Activated T-helper 2 cell treated with anti-CD3 and anti-CD28 coated beads, Interferon-gamma antibody, Interleukin-2, Interleukin-4, amounts not matched to agents 10 μg/mL and 5 μg/mL and 100 μg/mL, durations not matched to agents 14 hours and 24 hours and 36 hours (primary cell): ENCODE measurements around the gene HERC2. TPM values are rescaled to one million over a fixed set of nuclear protein-coding genes. Genes with fewer than 3 reads are reported as not detected.
"Not testable (repeated sequence)": the region's sequence is repeated elsewhere in the genome, so short reads cannot be mapped to it uniquely, and the experiment has no call there.

Source experiments
- DNase-seq: peaks from one replicate; pipeline ENCODE4 v3.0.0; 2021; ENCODE audit warnings: low spot score
- H3K27ac Mint-ChIP-seq: one replicate; pipeline ENCODE4 v1.8.0; 2021; ENCODE audit warnings: mixed read lengths
- H3K27me3 Mint-ChIP-seq: one replicate; pipeline ENCODE4 v1.8.0; 2021; ENCODE audit warnings: low read depth, mixed read lengths
- H3K36me3 Mint-ChIP-seq: one replicate; pipeline ENCODE4 v1.8.0; 2021; ENCODE audit warnings: low read depth, mixed read lengths
- H3K4me1 Mint-ChIP-seq: one replicate; pipeline ENCODE4 v1.8.0; 2021; ENCODE audit warnings: low read depth, mixed read lengths
- H3K4me3 Mint-ChIP-seq: one replicate; pipeline ENCODE4 v1.8.0; 2021; ENCODE audit warnings: low read depth, mild to moderate bottlenecking, moderate library complexity, mixed read lengths
- H3K9me3 Mint-ChIP-seq: one replicate; pipeline ENCODE4 v1.8.0; 2021; ENCODE audit warnings: mixed read lengths
- intact Hi-C: fragments of 100-400 bp; cut with micrococcal nuclease; formaldehyde crosslinking; loops from one replicate; pipeline ENCODE4 v1.15.1; 2023
- total RNA-seq: library from RNA; stranded (reverse); gene quantifications from 2 replicates; pipeline ENCODE4 v1.2.3, GENCODE V29; 2022

HERC2 gene, protein sequence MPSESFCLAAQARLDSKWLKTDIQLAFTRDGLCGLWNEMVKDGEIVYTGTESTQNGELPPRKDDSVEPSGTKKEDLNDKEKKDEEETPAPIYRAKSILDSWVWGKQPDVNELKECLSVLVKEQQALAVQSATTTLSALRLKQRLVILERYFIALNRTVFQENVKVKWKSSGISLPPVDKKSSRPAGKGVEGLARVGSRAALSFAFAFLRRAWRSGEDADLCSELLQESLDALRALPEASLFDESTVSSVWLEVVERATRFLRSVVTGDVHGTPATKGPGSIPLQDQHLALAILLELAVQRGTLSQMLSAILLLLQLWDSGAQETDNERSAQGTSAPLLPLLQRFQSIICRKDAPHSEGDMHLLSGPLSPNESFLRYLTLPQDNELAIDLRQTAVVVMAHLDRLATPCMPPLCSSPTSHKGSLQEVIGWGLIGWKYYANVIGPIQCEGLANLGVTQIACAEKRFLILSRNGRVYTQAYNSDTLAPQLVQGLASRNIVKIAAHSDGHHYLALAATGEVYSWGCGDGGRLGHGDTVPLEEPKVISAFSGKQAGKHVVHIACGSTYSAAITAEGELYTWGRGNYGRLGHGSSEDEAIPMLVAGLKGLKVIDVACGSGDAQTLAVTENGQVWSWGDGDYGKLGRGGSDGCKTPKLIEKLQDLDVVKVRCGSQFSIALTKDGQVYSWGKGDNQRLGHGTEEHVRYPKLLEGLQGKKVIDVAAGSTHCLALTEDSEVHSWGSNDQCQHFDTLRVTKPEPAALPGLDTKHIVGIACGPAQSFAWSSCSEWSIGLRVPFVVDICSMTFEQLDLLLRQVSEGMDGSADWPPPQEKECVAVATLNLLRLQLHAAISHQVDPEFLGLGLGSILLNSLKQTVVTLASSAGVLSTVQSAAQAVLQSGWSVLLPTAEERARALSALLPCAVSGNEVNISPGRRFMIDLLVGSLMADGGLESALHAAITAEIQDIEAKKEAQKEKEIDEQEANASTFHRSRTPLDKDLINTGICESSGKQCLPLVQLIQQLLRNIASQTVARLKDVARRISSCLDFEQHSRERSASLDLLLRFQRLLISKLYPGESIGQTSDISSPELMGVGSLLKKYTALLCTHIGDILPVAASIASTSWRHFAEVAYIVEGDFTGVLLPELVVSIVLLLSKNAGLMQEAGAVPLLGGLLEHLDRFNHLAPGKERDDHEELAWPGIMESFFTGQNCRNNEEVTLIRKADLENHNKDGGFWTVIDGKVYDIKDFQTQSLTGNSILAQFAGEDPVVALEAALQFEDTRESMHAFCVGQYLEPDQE (N-terminal part only)
- total RNA-seq, result 44.2 and 47.4 TPM in 2 replicates

DNA sequence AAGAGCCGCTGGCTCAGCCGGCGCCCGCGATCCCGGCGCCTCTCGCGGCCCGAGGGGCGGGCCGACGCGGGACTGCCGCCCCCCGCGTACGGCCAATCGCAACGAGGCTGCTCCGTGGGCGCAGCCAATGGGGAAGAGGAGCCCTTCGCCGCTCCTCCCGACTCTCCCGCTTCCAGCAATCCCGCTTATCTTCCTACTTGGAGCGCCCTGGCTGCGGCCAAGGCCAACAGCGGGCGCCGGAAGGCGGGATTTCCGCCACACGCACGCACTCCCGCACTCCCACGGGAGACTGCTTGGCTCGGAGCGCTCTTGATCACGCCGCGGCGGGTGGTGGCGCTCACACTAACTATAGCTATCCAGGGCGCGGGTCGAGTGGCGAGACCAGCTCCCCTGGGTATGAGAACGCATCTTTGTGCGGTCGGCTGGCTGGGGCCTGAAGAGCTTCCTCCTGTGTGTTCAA is at the start of gene HERC2:
Gene HERC2, minus strand, starts transcription at position 51 of the 460 bp plus-strand sequence. CDS start 746 bp downstream, outside the sequence.
- H3K9me3 Mint-ChIP-seq, H3K4me1 Mint-ChIP-seq, intact Hi-C loops, H3K27me3 Mint-ChIP-seq, DNase-seq: not testable (repeated sequence)
- Mint-ChIP-seq H3K4me3 (peak within 1 kb of the TSS; percentile 96), H3K36me3 (peaks cover 11% of the 10 kb centered on the region), H3K27ac (peak within 1 kb of the TSS; percentile 94)

DNA sequence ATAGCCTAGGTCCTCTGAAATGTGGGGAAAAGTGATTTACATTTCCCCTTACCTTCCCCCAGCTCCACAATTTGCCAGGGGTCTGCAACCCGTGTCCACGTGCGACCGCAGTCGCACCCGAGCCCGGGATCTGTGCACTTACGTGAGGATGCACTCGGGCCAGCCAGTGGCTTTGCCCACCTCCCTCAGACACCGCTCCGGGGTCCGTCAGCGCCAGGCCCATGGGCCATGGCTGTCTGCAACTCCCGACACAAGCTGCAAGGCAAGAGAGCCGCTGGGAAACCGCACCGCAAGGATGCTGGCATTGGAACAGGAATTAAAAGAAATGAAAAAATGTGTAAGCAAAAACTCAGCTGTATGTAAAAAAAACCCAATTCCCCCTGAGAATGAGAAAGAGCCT is 43.5 kb upstream of the HERC2 start:
- intact Hi-C loops, H3K27ac Mint-ChIP-seq, DNase-seq, H3K4me3 Mint-ChIP-seq, H3K27me3 Mint-ChIP-seq, H3K36me3 Mint-ChIP-seq, H3K9me3 Mint-ChIP-seq, H3K4me1 Mint-ChIP-seq: not testable (repeated sequence)

DNA sequence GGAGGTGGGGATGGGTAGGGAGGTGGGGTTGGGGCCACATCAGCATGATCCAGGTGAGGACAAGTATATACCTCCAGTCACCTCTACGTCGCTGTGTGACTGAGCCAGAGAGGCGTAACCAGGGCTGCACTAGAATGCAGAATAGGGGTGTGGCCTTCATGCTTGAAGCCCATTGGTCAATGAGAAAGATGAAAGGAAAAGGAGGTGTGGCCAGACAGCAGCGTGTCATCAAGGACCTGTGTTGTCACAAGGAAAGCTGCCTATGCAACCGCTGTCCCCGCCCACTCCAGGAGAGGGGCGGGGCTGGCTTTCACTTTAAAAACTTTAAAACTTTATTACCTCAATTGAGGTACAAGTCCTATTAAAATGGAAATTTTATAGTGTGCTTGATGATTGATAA is 36.0 kb upstream of the HERC2 start, which contains the start of gene GOLGA6L24:
Gene GOLGA6L24, minus strand, starts transcription at position 101 of the 400 bp plus-strand sequence. Its CDS starts 61 bp downstream, at position 40.
- H3K36me3 Mint-ChIP-seq, H3K27ac Mint-ChIP-seq, H3K27me3 Mint-ChIP-seq, H3K4me3 Mint-ChIP-seq, DNase-seq, H3K4me1 Mint-ChIP-seq, H3K9me3 Mint-ChIP-seq, intact Hi-C loops: not testable (repeated sequence)

DNA sequence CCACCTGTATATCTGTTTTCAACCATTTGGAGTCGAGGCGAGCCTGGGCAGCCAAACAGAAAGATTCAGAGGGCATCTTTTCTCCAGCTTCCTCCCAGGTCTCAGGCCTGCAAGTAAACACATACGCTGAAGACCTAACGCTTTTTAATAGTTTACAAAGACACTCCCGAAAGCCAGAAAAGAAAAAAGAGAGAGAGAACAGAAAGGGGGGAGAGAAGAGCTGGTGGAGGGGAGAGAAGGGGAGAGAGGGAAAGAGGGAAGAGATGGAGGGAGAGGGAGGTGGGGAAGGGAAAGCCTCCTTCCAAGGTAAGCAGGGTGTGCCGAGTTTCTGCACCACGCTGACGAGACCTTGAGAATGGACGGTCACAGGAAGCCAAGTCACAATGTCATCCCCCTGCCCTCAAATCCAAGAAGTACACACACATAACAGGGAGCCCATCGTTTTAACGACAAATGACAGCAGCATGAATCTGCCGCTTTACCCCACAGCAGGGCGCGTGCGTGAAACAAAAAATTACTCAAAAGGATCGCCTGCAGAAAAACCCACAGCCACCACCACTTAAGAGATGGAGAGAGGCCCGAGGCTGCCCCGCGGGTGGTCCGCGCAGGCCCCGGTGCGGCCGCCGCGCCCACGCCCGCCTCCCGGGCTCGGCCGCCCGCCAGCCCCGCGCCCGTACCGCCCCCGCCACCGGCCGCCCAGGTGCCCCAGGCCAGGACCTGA is 461 bp downstream of the HERC2 start:
- H3K27me3 Mint-ChIP-seq, H3K9me3 Mint-ChIP-seq, H3K4me1 Mint-ChIP-seq, intact Hi-C loops: not testable (repeated sequence)
- DNase-seq, result peak; percentile 18
- Mint-ChIP-seq H3K36me3 (peaks cover 11% of the 10 kb centered on the region), H3K27ac (peak overlapping the region; percentile 94), H3K4me3 (peak overlapping the region; percentile 96)

DNA sequence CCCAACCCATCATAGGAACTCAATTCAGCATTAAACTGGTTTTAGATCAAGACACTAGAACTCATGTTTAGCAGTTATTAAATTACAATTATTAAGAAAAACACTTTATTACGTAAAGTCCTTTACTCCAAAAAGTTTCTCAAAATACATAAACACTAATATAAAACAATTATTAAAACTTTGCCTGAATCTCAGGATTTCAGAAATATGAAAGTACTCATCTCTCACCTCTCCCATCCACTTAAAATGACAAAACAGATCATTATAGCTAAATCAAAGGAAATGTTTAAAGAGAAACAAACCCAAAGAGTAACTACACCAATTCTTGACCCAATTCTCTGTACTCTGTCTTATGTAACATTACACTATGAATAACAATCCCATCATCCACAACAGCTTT is 2.3 kb downstream of the HERC2 start:
- H3K4me1 Mint-ChIP-seq, DNase-seq, H3K27me3 Mint-ChIP-seq, H3K9me3 Mint-ChIP-seq, H3K4me3 Mint-ChIP-seq, intact Hi-C loops, H3K27ac Mint-ChIP-seq: not testable (repeated sequence)
- H3K36me3 Mint-ChIP-seq, result peaks cover 19% of the 10 kb centered on the region

DNA sequence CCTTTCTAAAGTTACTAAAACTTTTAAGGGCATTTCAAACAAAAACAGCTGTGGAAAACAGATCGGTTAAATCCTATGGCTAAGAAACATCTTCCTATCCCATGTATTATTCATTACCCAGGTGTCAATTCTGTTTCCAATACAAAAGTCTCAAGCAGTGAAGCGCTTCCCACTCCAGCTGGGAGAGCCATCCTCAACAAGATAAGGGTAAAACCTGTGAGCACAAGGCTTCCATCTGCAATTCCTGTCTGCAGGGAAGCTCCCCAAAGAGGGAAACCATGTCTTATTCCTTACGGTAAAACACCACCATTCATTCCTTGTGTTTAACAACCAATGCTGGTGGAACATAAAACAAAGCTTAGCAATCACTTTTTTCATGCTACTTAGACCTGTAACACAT is 3.2 kb downstream of the HERC2 start:
- H3K4me1 Mint-ChIP-seq, H3K27me3 Mint-ChIP-seq, H3K4me3 Mint-ChIP-seq, H3K9me3 Mint-ChIP-seq, DNase-seq, intact Hi-C loops, H3K27ac Mint-ChIP-seq: not testable (repeated sequence)
- H3K36me3 Mint-ChIP-seq, result peaks cover 25% of the 10 kb centered on the region

DNA sequence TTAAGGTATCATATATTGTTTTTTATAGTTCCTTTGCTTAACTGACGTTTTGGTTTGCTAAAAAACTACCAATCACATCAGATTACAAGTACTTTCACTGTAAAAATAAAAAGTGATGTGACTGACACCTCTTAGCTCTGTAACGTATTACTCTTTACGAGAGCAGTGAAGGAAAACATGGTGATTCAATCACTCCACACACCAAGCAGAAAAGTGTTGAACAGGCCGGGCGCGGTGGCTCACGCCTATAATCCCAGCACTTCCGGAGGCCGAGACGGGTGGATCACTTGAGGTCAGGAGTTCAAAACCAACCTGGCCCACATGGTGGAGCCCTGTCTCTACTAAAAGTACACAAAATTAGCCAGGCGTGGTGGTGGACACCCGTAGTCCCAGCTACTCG is 3.9 kb downstream of the HERC2 start:
- H3K27ac Mint-ChIP-seq, H3K27me3 Mint-ChIP-seq, intact Hi-C loops, DNase-seq, H3K4me3 Mint-ChIP-seq, H3K4me1 Mint-ChIP-seq, H3K9me3 Mint-ChIP-seq: not testable (repeated sequence)
- peaks cover 29% of the 10 kb centered on the region for H3K36me3 Mint-ChIP-seq

DNA sequence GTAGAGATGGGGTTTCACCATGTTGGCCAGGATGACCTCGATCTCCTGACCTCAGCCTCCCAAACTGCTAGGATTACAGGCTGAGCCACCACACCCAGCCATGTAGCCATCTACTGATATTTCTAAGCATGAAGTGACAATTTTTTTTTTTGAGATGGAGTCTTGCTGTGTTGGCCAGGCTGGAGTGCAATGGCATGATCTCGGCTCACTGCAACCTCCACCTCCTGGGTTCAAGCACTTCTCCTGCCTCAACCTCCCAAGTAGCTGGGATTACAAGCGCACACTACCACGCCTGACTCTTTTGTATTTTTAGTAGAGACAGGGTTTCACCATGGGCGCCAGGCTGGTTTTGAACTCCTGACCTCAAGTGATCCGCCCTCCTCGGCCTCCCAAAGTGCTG is 5.0 kb downstream of the HERC2 start:
- H3K27ac Mint-ChIP-seq, H3K4me3 Mint-ChIP-seq, intact Hi-C loops, H3K9me3 Mint-ChIP-seq, DNase-seq, H3K27me3 Mint-ChIP-seq, H3K4me1 Mint-ChIP-seq: not testable (repeated sequence)
- peaks cover 29% of the 10 kb centered on the region for H3K36me3 Mint-ChIP-seq

DNA sequence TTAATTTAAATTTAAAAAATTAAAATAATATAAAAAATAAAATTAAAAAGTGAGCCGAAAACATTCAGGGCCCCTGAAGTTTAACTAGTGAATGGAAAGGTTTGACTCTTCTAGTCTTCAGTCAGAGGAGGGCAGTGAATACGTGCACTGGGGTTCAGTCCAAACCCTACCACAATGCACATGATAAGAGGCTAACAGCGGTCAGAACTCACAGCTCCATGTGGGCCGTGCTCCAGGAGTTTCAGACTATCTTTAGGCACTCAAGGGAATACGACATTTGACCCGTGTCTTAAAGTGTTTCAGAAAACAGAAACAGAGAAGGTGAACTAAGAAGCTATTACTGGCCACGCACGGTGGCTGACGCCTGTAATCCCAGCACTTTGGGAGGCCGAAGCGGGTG is 11.5 kb downstream of the HERC2 start:
- intact Hi-C loops, H3K4me1 Mint-ChIP-seq, H3K27ac Mint-ChIP-seq, DNase-seq, H3K4me3 Mint-ChIP-seq, H3K27me3 Mint-ChIP-seq: not testable (repeated sequence)
- H3K36me3 Mint-ChIP-seq, result peaks cover 54% of the 10 kb centered on the region
- H3K9me3 Mint-ChIP-seq, result peaks cover 33% of the 10 kb centered on the region

DNA sequence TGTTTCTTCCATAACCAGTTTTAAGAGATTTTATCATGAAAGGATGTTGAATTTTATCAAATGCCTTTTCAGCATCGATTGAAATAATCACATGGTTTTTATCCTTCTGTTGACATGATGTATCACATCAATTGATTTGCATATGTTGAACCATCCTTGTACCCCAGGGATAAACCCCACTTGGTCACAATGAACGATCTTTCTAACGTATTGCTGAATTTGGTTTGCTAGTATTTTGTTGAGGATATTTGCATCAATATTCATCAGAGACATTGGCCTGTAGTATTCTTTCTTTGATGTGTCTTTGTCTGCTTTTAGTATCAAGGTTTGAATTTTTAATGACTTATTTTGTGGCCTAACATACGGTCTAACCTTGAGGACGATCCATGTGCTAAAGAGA is 13.3 kb downstream of the HERC2 start:
- intact Hi-C loops, H3K4me3 Mint-ChIP-seq, H3K27me3 Mint-ChIP-seq, H3K27ac Mint-ChIP-seq, DNase-seq, H3K4me1 Mint-ChIP-seq: not testable (repeated sequence)
- Mint-ChIP-seq H3K9me3 (peaks cover 33% of the 10 kb centered on the region), H3K36me3 (peaks cover 39% of the 10 kb centered on the region)

DNA sequence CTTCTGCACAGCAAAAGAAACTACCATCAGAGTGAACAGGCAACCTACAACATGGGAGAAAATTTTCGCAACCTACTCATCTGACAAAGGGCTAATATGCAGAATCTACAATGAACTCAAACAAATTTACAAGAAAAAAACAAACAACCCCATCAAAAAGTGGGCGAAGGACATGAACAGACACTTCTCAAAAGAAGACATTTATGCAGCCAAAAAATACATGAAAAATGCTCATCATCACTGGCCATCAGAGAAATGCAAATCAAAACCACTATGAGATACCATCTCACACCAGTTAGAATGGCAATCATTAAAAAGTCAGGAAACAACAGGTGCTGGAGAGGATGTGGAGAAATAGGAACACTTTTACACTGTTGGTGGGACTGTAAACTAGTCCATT is 16.3 kb downstream of the HERC2 start:
- H3K4me3 Mint-ChIP-seq, H3K27ac Mint-ChIP-seq: not testable (repeated sequence)

DNA sequence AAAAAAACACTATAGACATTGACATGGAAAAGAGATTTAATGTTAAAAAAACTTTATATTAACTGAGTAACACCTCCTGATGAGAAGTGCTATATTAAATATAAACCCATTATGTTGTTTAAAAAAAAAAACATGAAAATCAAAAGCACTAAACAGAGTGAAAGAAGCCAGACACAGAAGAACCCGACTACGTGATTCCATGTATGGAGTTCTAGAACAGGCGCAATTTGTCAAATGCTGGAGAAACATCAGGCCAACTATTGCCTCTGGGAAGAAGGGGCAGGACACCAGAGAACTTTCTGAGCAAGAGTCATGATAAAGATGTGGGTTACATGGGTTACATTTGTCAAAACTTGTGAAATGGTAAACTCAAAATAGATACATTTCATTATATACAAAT is 24.5 kb downstream of the HERC2 start:
- DNase-seq, H3K9me3 Mint-ChIP-seq, H3K4me3 Mint-ChIP-seq, H3K27me3 Mint-ChIP-seq, H3K36me3 Mint-ChIP-seq, H3K4me1 Mint-ChIP-seq, intact Hi-C loops, H3K27ac Mint-ChIP-seq: not testable (repeated sequence)

More for the DNA sequence above, 16.3 kb downstream of the HERC2 start:
- DNase-seq, intact Hi-C loops, H3K27me3 Mint-ChIP-seq, H3K4me1 Mint-ChIP-seq: not testable (repeated sequence)
- Mint-ChIP-seq H3K36me3 (peaks cover 33% of the 10 kb centered on the region), H3K9me3 (peaks cover 39% of the 10 kb centered on the region)
